ENCODE measurements around the gene TMEM256. TPM values are rescaled to one million over a fixed set of nuclear protein-coding genes. Genes with fewer than 3 reads are reported as not detected.

Gene TMEM256
- total and polyA plus RNA-seq, 2 of the 8 experiments (the other 6 are each of a cell fraction or from before 2014, with no cell fraction given): 97.0 to 350 TPM

GRCh38 chr17:7415784-7416183, 11.9 kb upstream of the TMEM256 start:
- ChIA-PET CTCF (ENCODE audit: partially characterized antibody) (interaction anchor here (1.4 kb wide), 1 partner anchor 39 kb away, joined by 3 read pairs; no protein-coding TSS in a partner anchor), POLR2A (ENCODE audit: partially characterized antibody) (interaction anchor here (1.5 to 2.8 kb wide), 5 partner anchors 9 to 131 kb away, joined by 3 to 14 read pairs (median 5); partner anchors contain the start of gene NLGN2)
- Histone ChIP-seq H3K4me1 (replicated peaks in 1 of 4; ENCODE audit: control insufficient read depth in 3 of 4, insufficient read depth in 4 of 4, low read length in 3 of 4) (peaks cover 0 to 16% (median 7%) of the 10 kb centered on the region in 4 experiments; a peak in 5 of 7 replicates), H3K4ac (replicated peaks; ENCODE audit: insufficient read length, low read depth, low read length) (no peak overlapping the region), H2AK5ac (ENCODE audit: low read depth, low read length) (no peak overlapping the region), H3K9me3 (ENCODE audit: insufficient read depth in 2 of 2, low read depth in 1 of 2, low read length in 1 of 2) (no peaks in the 10 kb centered on the region), H3K36me3 (ENCODE audit: control insufficient read depth in 2 of 4, insufficient read depth in 4 of 4, low read length in 3 of 4) (peaks cover 0 to 25% (median 9%) of the 10 kb centered on the region in 4 experiments; a peak in 6 of 8 replicates), H4K20me1 (replicated peaks in 1 of 2; ENCODE audit: control insufficient read depth in 1 of 2, insufficient read depth in 2 of 2, low read length in 2 of 2) (peaks cover 2 to 9% of the 10 kb centered on the region in 2 experiments), H2BK20ac (ENCODE audit: low read length) (no peak overlapping the region), H3K18ac (ENCODE audit: extremely low read depth, low read length) (no peak overlapping the region), H3K23ac (ENCODE audit: insufficient read length) (no peak overlapping the region), H3K27ac (ENCODE audit: low read depth, low read length) (no peak overlapping the region), H3K23me2 (ENCODE audit: low read depth, low read length) (peaks cover 2% of the 10 kb centered on the region; the same call in 1 of the 2 replicates), H3K14ac (ENCODE audit: insufficient read length) (no peak overlapping the region), H2AFZ (ENCODE audit: low read length) (no peak overlapping the region), H4K8ac (ENCODE audit: extremely low read depth, insufficient read depth, low read length) (no peak overlapping the region), H3K4me3 (ENCODE audit: extremely low read depth in 1 of 4, insufficient read depth in 2 of 4, low read depth in 3 of 4, low read length in 4 of 4) (no peak overlapping the region), H3K4me2 (ENCODE audit: insufficient read depth in 1 of 2, low read depth in 2 of 2, low read length in 2 of 2) (no peak overlapping the region), H3K9ac (replicated peaks in 1 of 4; ENCODE audit: extremely low read depth in 1 of 4, low read depth in 3 of 4, low read length in 3 of 4) (no peak overlapping the region), H2BK15ac (ENCODE audit: low read length) (no peak overlapping the region), H3K56ac (replicated peaks; ENCODE audit: insufficient read length, low read depth, low read length) (no peak overlapping the region), H4K91ac (replicated peaks; ENCODE audit: insufficient read length, low read length) (no peak overlapping the region), H3K79me2 (ENCODE audit: control insufficient read depth in 1 of 2, insufficient read depth in 2 of 2, low read length in 2 of 2) (no peaks in the 10 kb centered on the region), H2BK12ac (ENCODE audit: low read depth, low read length) (no peak overlapping the region), H2BK120ac (replicated peaks; ENCODE audit: low read depth, low read length) (no peak overlapping the region), H2BK5ac (ENCODE audit: low read depth, low read length) (no peak overlapping the region), H3K79me1 (ENCODE audit: low read depth, low read length) (no peaks in the 10 kb centered on the region), H4K5ac (ENCODE audit: insufficient read length, low read depth, low read length) (no peak overlapping the region), H3K27me3 (replicated peaks in 1 of 4; ENCODE audit: control insufficient read depth in 3 of 4, extremely low read depth in 1 of 4, insufficient read depth in 3 of 4, low read length in 3 of 4) (no peaks in the 10 kb centered on the region)
- DNase-seq (ENCODE audit: low read depth in 1 of 2, low spot score in 2 of 2) (no peak), FAIRE-seq (no peak)
- WGBS, 2 experiments (ENCODE audit: extremely low coverage in 1 of 2, insufficient coverage in 1 of 2, insufficient read length in 1 of 2, insufficient replicate concordance in 2 of 2, low coverage in 1 of 2, low lambda C conversion rate in 2 of 2, missing lambda C conversion rate in 1 of 2): 93% methylated on average over 21 of the region's 23 CpGs; no CpG with 5 or more reads in 1 of the 2 experiments
- TF ChIP-seq E2F6 (IDR thresholded peaks at IDR 0.05): no peak
- no peak for TF ChIP-seq YY1 (IDR thresholded peaks at IDR 0.05; ENCODE audit: low read depth, low read length)
- no peak for TF ChIP-seq NANOG (IDR thresholded peaks at IDR 0.05; ENCODE audit: insufficient read depth, low read depth, low read length, poor library complexity, severe bottlenecking)
- no peak for TF ChIP-seq EP300 (IDR thresholded peaks at IDR 0.05; ENCODE audit: borderline replicate concordance in 1 of 2, low read depth in 2 of 2, low read length in 2 of 2)
- no peak for TF ChIP-seq SIRT6 (IDR thresholded peaks at IDR 0.05; ENCODE audit: low read length)
- TF ChIP-seq PHF8 (conservative IDR thresholded peaks at IDR 0.05; ENCODE audit: low read depth, low read length): no peak

Measured in H1 (cell line).